Measurements from ENCODE around the gene MRPL17. TPM values are rescaled to one million over a fixed set of nuclear protein-coding genes. Genes with fewer than 3 reads are reported as not detected.

MRPL17 gene
- total and polyA plus RNA-seq, 9 of the 15 experiments (the other 6 are each of a cell fraction or from before 2014, with no cell fraction given), result 33.9 to 81.6 (median 43.9) TPM

DNA sequence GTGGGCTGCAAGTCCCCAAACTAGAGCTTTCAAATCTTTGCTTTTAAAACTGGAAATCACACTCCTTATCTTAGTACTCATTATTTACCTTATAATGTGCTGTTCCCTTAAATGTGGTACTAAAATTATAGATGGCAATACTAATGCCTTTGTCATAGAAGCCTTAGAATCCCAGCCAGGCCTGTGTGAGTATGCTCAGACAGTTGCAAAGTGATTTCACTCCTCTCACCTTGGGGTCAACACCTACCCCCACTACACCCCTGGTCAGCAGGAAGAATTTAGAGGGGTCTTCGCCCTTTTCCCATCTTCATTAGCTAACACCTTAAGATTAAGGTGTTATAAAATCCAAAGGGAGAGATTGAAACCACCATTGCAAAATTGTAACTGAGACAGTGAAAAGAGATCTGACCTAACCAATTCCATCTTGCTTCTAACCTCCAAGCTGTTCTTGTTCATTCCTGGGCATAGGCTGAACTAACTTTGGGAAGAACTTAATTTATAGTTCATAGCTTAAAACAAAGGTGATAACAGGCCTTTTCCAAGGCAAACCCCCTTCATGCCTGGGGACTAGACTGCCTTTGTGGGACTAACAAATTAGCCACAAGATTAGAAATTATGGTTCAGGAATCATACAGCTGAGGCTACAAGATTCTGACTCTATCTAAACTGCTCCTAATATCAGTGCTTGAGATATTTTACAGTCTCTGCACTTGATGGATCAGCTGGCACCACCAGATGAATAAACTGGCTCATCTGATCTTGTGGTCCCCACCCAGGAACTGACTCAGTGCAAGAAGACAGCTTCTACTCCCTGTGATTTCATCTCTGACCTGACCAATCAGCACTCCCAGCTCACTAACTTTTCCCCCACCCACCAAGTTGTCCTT lies 10.4 kb upstream of the MRPL17 start (continued):
- TF ChIP-seq FOXP4 (CRISPR knock-in tag; IDR thresholded peaks at IDR 0.05; ENCODE audit: borderline replicate concordance) (no peak), GABPA (tag; conservative IDR thresholded peaks at IDR 0.05; ENCODE audit: low read depth) (0 out of 2 replicates have a peak, but pooled peaks have one; percentile 18), MYNN (IDR thresholded peaks at IDR 0.05) (peak; percentile 31; the same call in 1 of the 2 replicates), MYNN (CRISPR knock-in tag; IDR thresholded peaks at IDR 0.05) (no peak), POLR2B (IDR thresholded peaks at IDR 0.05; ENCODE audit: low read depth, partially characterized antibody) (peak; percentile 43), ZNF780A (CRISPR knock-in tag; IDR thresholded peaks at IDR 0.05) (0 out of 2 replicates have a peak, but pooled peaks have one; percentile 38), CBX2 (IDR thresholded peaks at IDR 0.05; ENCODE audit: insufficient read depth, low read length, poor library complexity, severe bottlenecking) (no peak), NR2C2 (CRISPR knock-in tag; IDR thresholded peaks at IDR 0.05) (no peak), NR2C2 (tag; IDR thresholded peaks at IDR 0.05) (peak; percentile 47; the same call in 1 of the 2 replicates), CXXC5 (CRISPR knock-in tag; IDR thresholded peaks at IDR 0.05) (0 out of 2 replicates have a peak, but pooled peaks have one; percentile 8), TAL1 (IDR thresholded peaks at IDR 0.05) (no peak), EP300 (IDR thresholded peaks at IDR 0.05; ENCODE audit: low read length) (peak; percentile 43; the same call in 1 of the 2 replicates), JUND (IDR thresholded peaks at IDR 0.05; ENCODE audit: borderline replicate concordance, low read depth, low read length) (peak; percentile 77), JUND (tag; IDR thresholded peaks at IDR 0.05; ENCODE audit: borderline replicate concordance, low read depth, low read length) (peak; percentile 58; the same call in 1 of the 3 replicates), ATF7 (IDR thresholded peaks at IDR 0.05) (peak; percentile 56; the same call in 1 of the 2 replicates), CBFA2T2 (conservative IDR thresholded peaks at IDR 0.05) (0 out of 2 replicates have a peak, but pooled peaks have one; percentile 16)
- TF ChIP-seq, protein P1, sequence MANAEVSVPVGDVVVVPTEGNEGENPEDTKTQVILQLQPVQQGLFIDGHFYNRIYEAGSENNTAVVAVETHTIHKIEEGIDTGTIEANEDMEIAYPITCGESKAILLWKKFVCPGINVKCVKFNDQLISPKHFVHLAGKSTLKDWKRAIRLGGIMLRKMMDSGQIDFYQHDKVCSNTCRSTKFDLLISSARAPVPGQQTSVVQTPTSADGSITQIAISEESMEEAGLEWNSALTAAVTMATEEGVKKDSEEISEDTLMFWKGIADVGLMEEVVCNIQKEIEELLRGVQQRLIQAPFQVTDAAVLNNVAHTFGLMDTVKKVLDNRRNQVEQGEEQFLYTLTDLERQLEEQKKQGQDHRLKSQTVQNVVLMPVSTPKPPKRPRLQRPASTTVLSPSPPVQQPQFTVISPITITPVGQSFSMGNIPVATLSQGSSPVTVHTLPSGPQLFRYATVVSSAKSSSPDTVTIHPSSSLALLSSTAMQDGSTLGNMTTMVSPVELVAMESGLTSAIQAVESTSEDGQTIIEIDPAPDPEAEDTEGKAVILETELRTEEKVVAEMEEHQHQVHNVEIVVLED (CRISPR knock-in tag; IDR thresholded peaks at IDR 0.05), result no peak
- TF ChIP-seq, protein P2, sequence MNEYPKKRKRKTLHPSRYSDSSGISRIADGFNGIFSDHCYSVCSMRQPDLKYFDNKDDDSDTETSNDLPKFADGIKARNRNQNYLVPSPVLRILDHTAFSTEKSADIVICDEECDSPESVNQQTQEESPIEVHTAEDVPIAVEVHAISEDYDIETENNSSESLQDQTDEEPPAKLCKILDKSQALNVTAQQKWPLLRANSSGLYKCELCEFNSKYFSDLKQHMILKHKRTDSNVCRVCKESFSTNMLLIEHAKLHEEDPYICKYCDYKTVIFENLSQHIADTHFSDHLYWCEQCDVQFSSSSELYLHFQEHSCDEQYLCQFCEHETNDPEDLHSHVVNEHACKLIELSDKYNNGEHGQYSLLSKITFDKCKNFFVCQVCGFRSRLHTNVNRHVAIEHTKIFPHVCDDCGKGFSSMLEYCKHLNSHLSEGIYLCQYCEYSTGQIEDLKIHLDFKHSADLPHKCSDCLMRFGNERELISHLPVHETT (CRISPR knock-in tag; conservative IDR thresholded peaks at IDR 0.05 in 1 of 2, IDR thresholded peaks at IDR 0.05 in 1 of 2), result peak in 1 of 2 experiments; percentile 60; a peak in 1 of 4 replicates
- TF ChIP-seq, protein P3, sequence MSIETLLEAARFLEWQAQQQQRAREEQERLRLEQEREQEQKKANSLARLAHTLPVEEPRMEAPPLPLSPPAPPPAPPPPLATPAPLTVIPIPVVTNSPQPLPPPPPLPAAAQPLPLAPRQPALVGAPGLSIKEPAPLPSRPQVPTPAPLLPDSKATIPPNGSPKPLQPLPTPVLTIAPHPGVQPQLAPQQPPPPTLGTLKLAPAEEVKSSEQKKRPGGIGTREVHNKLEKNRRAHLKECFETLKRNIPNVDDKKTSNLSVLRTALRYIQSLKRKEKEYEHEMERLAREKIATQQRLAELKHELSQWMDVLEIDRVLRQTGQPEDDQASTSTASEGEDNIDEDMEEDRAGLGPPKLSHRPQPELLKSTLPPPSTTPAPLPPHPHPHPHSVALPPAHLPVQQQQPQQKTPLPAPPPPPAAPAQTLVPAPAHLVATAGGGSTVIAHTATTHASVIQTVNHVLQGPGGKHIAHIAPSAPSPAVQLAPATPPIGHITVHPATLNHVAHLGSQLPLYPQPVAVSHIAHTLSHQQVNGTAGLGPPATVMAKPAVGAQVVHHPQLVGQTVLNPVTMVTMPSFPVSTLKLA (conservative IDR thresholded peaks at IDR 0.05), result no peak

All from K562 (cell line).